ENCODE measurements around the gene POLR1A. TPM values are rescaled to one million over a fixed set of nuclear protein-coding genes. Genes with fewer than 3 reads are reported as not detected.

The POLR1A gene
- total and polyA plus RNA-seq, 7 donors: 6.1 to 41.6 (median 27.0) TPM

GRCh38 chr2:86028766-86029381 is 76.8 kb downstream of the POLR1A start:
- WGBS, 3 donors: 34 to 50% (median 40%) methylated on average over 13 of the region's 13 CpGs
- H3K4me1 ChIP-seq: peaks cover 22% of the 10 kb centered on the region
- peak; percentile 87 to 93 (median 90) for ATAC-seq
- H3K27ac ChIP-seq: peak overlapping the region; percentile 88
- H3K9me3 ChIP-seq: no peaks in the 10 kb centered on the region
- H3K4me3 ChIP-seq: peak overlapping the region; percentile 16
- DNase-seq: peak; percentile 85 to 91
- intact Hi-C loops (cut with DNase I): no loop called here
- no peak for TF ChIP-seq CTCF (IDR thresholded peaks at IDR 0.05)
- peaks cover 12 to 95% of the 10 kb centered on the region in 2 donors for H3K36me3 ChIP-seq (ENCODE audit: insufficient read depth in 1 of 2, low read depth in 1 of 2)
- H3K27me3 ChIP-seq (ENCODE audit: insufficient read depth in 3 of 3, low read length in 2 of 3): no peaks in the 10 kb centered on the region

- intact Hi-C loops (cut with DNase I): no loop called here
- no peak for TF ChIP-seq CTCF (IDR thresholded peaks at IDR 0.05)
- WGBS, 3 donors: 55 to 66% (median 56%) methylated on average over 33 of the region's 33 CpGs
- ATAC-seq: peak; percentile 11 to 42 (median 28)
- peaks cover 12 to 88% of the 10 kb centered on the region in 2 donors for H3K36me3 ChIP-seq (ENCODE audit: insufficient read depth in 1 of 2, low read depth in 1 of 2)
- H3K9me3 ChIP-seq: no peaks in the 10 kb centered on the region
- peaks cover 20% of the 10 kb centered on the region for H3K4me1 ChIP-seq
- peak in 1 of 2 donors; percentile 49 for DNase-seq
- peak overlapping the region; percentile 16 for H3K4me3 ChIP-seq
- H3K27me3 ChIP-seq (ENCODE audit: insufficient read depth in 3 of 3, low read length in 2 of 3): no peaks in the 10 kb centered on the region
- H3K27ac ChIP-seq: peak overlapping the region; percentile 88
Measured at GRCh38 chr2:86027922-86028765, 77.5 kb downstream of the POLR1A start.

- H3K27ac ChIP-seq: peak overlapping the region; percentile 88
- intact Hi-C loops (cut with DNase I): no loop called here
- TF ChIP-seq CTCF (IDR thresholded peaks at IDR 0.05): no peak
- peaks cover 20% of the 10 kb centered on the region for H3K4me1 ChIP-seq
- ATAC-seq (no peak), DNase-seq (peak in 1 of 2 donors; percentile 41)
- H3K27me3 ChIP-seq (ENCODE audit: insufficient read depth in 3 of 3, low read length in 2 of 3): no peaks in the 10 kb centered on the region
- H3K9me3 ChIP-seq: no peaks in the 10 kb centered on the region
- no peak overlapping the region for H3K4me3 ChIP-seq
- WGBS, 3 donors: 83 to 91% (median 84%) methylated on average over 17 of the region's 17 CpGs
- peaks cover 12 to 80% of the 10 kb centered on the region in 2 donors for H3K36me3 ChIP-seq (ENCODE audit: insufficient read depth in 1 of 2, low read depth in 1 of 2)
Measured at GRCh38 chr2:86027196-86027921, 78.3 kb downstream of the POLR1A start.

GRCh38 chr2:86026744-86027065 is 79.0 kb downstream of the POLR1A start:
- intact Hi-C loops (cut with DNase I): no loop called here
- WGBS, 3 donors: 94 to 98% (median 94%) methylated on average over 6 of the region's 6 CpGs
- no peak for DNase-seq
- H3K36me3 ChIP-seq (ENCODE audit: insufficient read depth in 1 of 2, low read depth in 1 of 2): peaks cover 11 to 74% of the 10 kb centered on the region in 2 donors
- no peaks in the 10 kb centered on the region for H3K9me3 ChIP-seq
- H3K4me3 ChIP-seq: no peak overlapping the region
- H3K27ac ChIP-seq: no peak overlapping the region
- no peak for ATAC-seq
- peaks cover 20% of the 10 kb centered on the region for H3K4me1 ChIP-seq
- H3K27me3 ChIP-seq (ENCODE audit: insufficient read depth in 3 of 3, low read length in 2 of 3): no peaks in the 10 kb centered on the region
- no peak for TF ChIP-seq CTCF (IDR thresholded peaks at IDR 0.05)

Data from psoas muscle (tissue), 8 donors.